GM21619 (cell line): Measurements from ENCODE around the gene GPR151.
A peak's percentile ranks its signal among the peaks of the same experiment; 100 is the strongest.
"Not testable (repeated sequence)": the region's sequence is repeated elsewhere in the genome, so short reads cannot be mapped to it uniquely, and the experiment has no call there.

Source experiments
- ATAC-seq: cut with Tn5 transposase; IDR thresholded peaks from one replicate; pipeline ENCODE4 v1.9.1; 2021; ENCODE audit not compliant: unreplicated experiment

The GPR151 gene

GRCh38 chr5:146516151-146516475, at the start of gene GPR151:
GPR151 (minus strand) TSS chr5:146516190; CDS start chr5:146516113, 77 bp downstream.
- no peak for ATAC-seq

GRCh38 chr5:146564007-146564762, 48.2 kb upstream of the GPR151 start:
- no peak for ATAC-seq

GRCh38 chr5:146562461-146562860, 46.5 kb upstream of the GPR151 start:
- no peak for ATAC-seq

GRCh38 chr5:146561711-146562110, 45.7 kb upstream of the GPR151 start:
- no peak for ATAC-seq

GRCh38 chr5:146560205-146560812, 44.3 kb upstream of the GPR151 start:
- no peak for ATAC-seq

- not testable (repeated sequence) for ATAC-seq
Measured at GRCh38 chr5:146556884-146557283, 40.9 kb upstream of the GPR151 start.

GRCh38 chr5:146553446-146553845, 37.5 kb upstream of the GPR151 start:
- no peak for ATAC-seq

- ATAC-seq = no peak
Measured at GRCh38 chr5:146549615-146550014, 33.6 kb upstream of the GPR151 start.

- ATAC-seq = no peak
Measured at GRCh38 chr5:146548781-146549449, 32.9 kb upstream of the GPR151 start.

GRCh38 chr5:146544232-146544631, 28.2 kb upstream of the GPR151 start:
- ATAC-seq = no peak

GRCh38 chr5:146541958-146542849, 26.2 kb upstream of the GPR151 start:
- ATAC-seq = peak; percentile 96

GRCh38 chr5:146540414-146540813, 24.4 kb upstream of the GPR151 start:
- no peak for ATAC-seq

- ATAC-seq = no peak
Measured at GRCh38 chr5:146539973-146540372, 24.0 kb upstream of the GPR151 start.

- no peak for ATAC-seq
Measured at GRCh38 chr5:146538432-146538831, 22.4 kb upstream of the GPR151 start.

- ATAC-seq = no peak
Measured at GRCh38 chr5:146533882-146534281, 17.9 kb upstream of the GPR151 start.

- peak; percentile 96 for ATAC-seq
Measured at GRCh38 chr5:146533260-146533857, 17.4 kb upstream of the GPR151 start.

- ATAC-seq = peak; percentile 58
Measured at GRCh38 chr5:146529984-146530383, 14.0 kb upstream of the GPR151 start.

GRCh38 chr5:146528236-146528635, 12.2 kb upstream of the GPR151 start:
- no peak for ATAC-seq

GRCh38 chr5:146527785-146528184, 11.8 kb upstream of the GPR151 start:
- no peak for ATAC-seq

GRCh38 chr5:146523698-146524097, 7.7 kb upstream of the GPR151 start:
- no peak for ATAC-seq
